Measurements from ENCODE around the gene PRKRIP1.
A peak's percentile ranks its signal among the peaks of the same experiment; 100 is the strongest.

Gene PRKRIP1

GRCh38 chr7:102431617-102432298 lies 35.6 kb downstream of the PRKRIP1 start:
- no peaks in the 10 kb centered on the region for H3K9me3 ChIP-seq (ENCODE audit: insufficient read depth, low read depth, low read length)
- WGBS = 40% methylated on average over 17 of the region's 17 CpGs
- no peak overlapping the region for H3K4me3 ChIP-seq (ENCODE audit: low read length)
- 0 out of 2 replicates have a peak, but pooled peaks cover 11% of the 10 kb centered on the region for H3K4me1 ChIP-seq (ENCODE audit: insufficient read depth, low read length)
- no peak overlapping the region for H3K27ac ChIP-seq (ENCODE audit: low read depth, low read length)
- H3K27me3 ChIP-seq (ENCODE audit: insufficient read depth, low read length) = no peaks in the 10 kb centered on the region
- H3K9ac ChIP-seq (ENCODE audit: low read depth, low read length) = no peak overlapping the region
- peaks cover 4% of the 10 kb centered on the region; the same call in 1 of the 2 replicates for H3K36me3 ChIP-seq (ENCODE audit: insufficient read depth, low read length)

GRCh38 chr7:102432442-102433218 lies 36.5 kb downstream of the PRKRIP1 start:
- Histone ChIP-seq H3K4me1 (ENCODE audit: insufficient read depth, low read length) (0 out of 2 replicates have a peak, but pooled peaks cover 11% of the 10 kb centered on the region), H3K36me3 (ENCODE audit: insufficient read depth, low read length) (0 out of 2 replicates have a peak, but pooled peaks cover 2% of the 10 kb centered on the region), H3K9me3 (ENCODE audit: insufficient read depth, low read depth, low read length) (no peaks in the 10 kb centered on the region), H3K4me3 (ENCODE audit: low read length) (peak overlapping the region; percentile 92), H3K27ac (ENCODE audit: low read depth, low read length) (no peak overlapping the region), H3K9ac (ENCODE audit: low read depth, low read length) (peak overlapping the region; percentile 75), H3K27me3 (ENCODE audit: insufficient read depth, low read length) (no peaks in the 10 kb centered on the region)
- WGBS = 33% methylated on average over 27 of the region's 27 CpGs

GRCh38 chr7:102433219-102434038 lies 37.3 kb downstream of the PRKRIP1 start, which contains the start of gene ORAI2:
ORAI2 (plus strand) TSS chr7:102433575; CDS start chr7:102438957, 5,382 bp downstream.
- WGBS = under 1% methylated on average over 90 of the region's 90 CpGs
- Histone ChIP-seq H3K4me1 (ENCODE audit: insufficient read depth, low read length) (0 out of 2 replicates have a peak, but pooled peaks cover 11% of the 10 kb centered on the region), H3K36me3 (ENCODE audit: insufficient read depth, low read length) (0 out of 2 replicates have a peak, but pooled peaks cover 2% of the 10 kb centered on the region), H3K27me3 (ENCODE audit: insufficient read depth, low read length) (no peaks in the 10 kb centered on the region), H3K4me3 (ENCODE audit: low read length) (peak within 1 kb of the TSS; percentile 92), H3K9me3 (ENCODE audit: insufficient read depth, low read depth, low read length) (no peaks in the 10 kb centered on the region), H3K27ac (ENCODE audit: low read depth, low read length) (no peak within 1 kb of the TSS), H3K9ac (ENCODE audit: low read depth, low read length) (peak within 1 kb of the TSS; percentile 75)

- Histone ChIP-seq H3K4me1 (ENCODE audit: insufficient read depth, low read length) (0 out of 2 replicates have a peak, but pooled peaks cover 11% of the 10 kb centered on the region), H3K36me3 (ENCODE audit: insufficient read depth, low read length) (0 out of 2 replicates have a peak, but pooled peaks cover 2% of the 10 kb centered on the region)
- 52% methylated on average over 9 of the region's 9 CpGs for WGBS
These were observed 37.9 kb downstream of the PRKRIP1 start for GRCh38 chr7:102434039-102434486.

GRCh38 chr7:102436118-102436517 lies 40.0 kb downstream of the PRKRIP1 start:
- Histone ChIP-seq H3K27ac (ENCODE audit: low read depth, low read length) (no peak overlapping the region), H3K4me3 (ENCODE audit: low read length) (no peak overlapping the region), H3K27me3 (ENCODE audit: insufficient read depth, low read length) (no peaks in the 10 kb centered on the region), H3K9me3 (ENCODE audit: insufficient read depth, low read depth, low read length) (no peaks in the 10 kb centered on the region), H3K4me1 (ENCODE audit: insufficient read depth, low read length) (peaks cover 8% of the 10 kb centered on the region; the same call in 1 of the 2 replicates), H3K36me3 (ENCODE audit: insufficient read depth, low read length) (0 out of 2 replicates have a peak, but pooled peaks cover 2% of the 10 kb centered on the region), H3K9ac (ENCODE audit: low read depth, low read length) (no peak overlapping the region)
- 94% methylated on average over 10 of the region's 10 CpGs for WGBS

More at GRCh38 chr7:102434039-102434486, 37.9 kb downstream of the PRKRIP1 start:
- no peak overlapping the region for H3K27ac ChIP-seq (ENCODE audit: low read depth, low read length)
- H3K4me3 ChIP-seq (ENCODE audit: low read length) = peak overlapping the region; percentile 92
- no peaks in the 10 kb centered on the region for H3K9me3 ChIP-seq (ENCODE audit: insufficient read depth, low read depth, low read length)
- peak overlapping the region; percentile 73 for H3K9ac ChIP-seq (ENCODE audit: low read depth, low read length)
- no peaks in the 10 kb centered on the region for H3K27me3 ChIP-seq (ENCODE audit: insufficient read depth, low read length)

GRCh38 chr7:102439963-102440795 lies 44.0 kb downstream of the PRKRIP1 start:
- no peaks in the 10 kb centered on the region for H3K9me3 ChIP-seq (ENCODE audit: insufficient read depth, low read depth, low read length)
- H3K4me1 ChIP-seq (ENCODE audit: insufficient read depth, low read length) = peaks cover 5% of the 10 kb centered on the region
- H3K27me3 ChIP-seq (ENCODE audit: insufficient read depth, low read length) = no peaks in the 10 kb centered on the region
- WGBS = 71% methylated on average over 16 of the region's 17 CpGs
- H3K27ac ChIP-seq (ENCODE audit: low read depth, low read length) = peak overlapping the region; percentile 68
- H3K36me3 ChIP-seq (ENCODE audit: insufficient read depth, low read length) = peaks cover 7% of the 10 kb centered on the region; the same call in 1 of the 2 replicates
- no peak overlapping the region for H3K4me3 ChIP-seq (ENCODE audit: low read length)
- 0 out of 2 replicates have a peak overlapping the region, but pooled peaks have one; percentile 2 for H3K9ac ChIP-seq (ENCODE audit: low read depth, low read length)

- H3K9ac ChIP-seq (ENCODE audit: low read depth, low read length) = no peak overlapping the region
- H3K27ac ChIP-seq (ENCODE audit: low read depth, low read length) = no peak overlapping the region
- WGBS = 94% methylated on average over 17 of the region's 17 CpGs
- no peaks in the 10 kb centered on the region for H3K27me3 ChIP-seq (ENCODE audit: insufficient read depth, low read length)
- H3K36me3 ChIP-seq (ENCODE audit: insufficient read depth, low read length) = peaks cover 18% of the 10 kb centered on the region
- peaks cover 5% of the 10 kb centered on the region for H3K4me1 ChIP-seq (ENCODE audit: insufficient read depth, low read length)
- no peaks in the 10 kb centered on the region for H3K9me3 ChIP-seq (ENCODE audit: insufficient read depth, low read depth, low read length)
- H3K4me3 ChIP-seq (ENCODE audit: low read length) = no peak overlapping the region
These were observed 49.0 kb downstream of the PRKRIP1 start for GRCh38 chr7:102444961-102445673.

- H3K36me3 ChIP-seq (ENCODE audit: insufficient read depth, low read length) = peaks cover 18% of the 10 kb centered on the region
- no peak overlapping the region for H3K4me3 ChIP-seq (ENCODE audit: low read length)
- no peaks in the 10 kb centered on the region for H3K27me3 ChIP-seq (ENCODE audit: insufficient read depth, low read length)
- H3K27ac ChIP-seq (ENCODE audit: low read depth, low read length) = no peak overlapping the region
- H3K9me3 ChIP-seq (ENCODE audit: insufficient read depth, low read depth, low read length) = no peaks in the 10 kb centered on the region
- 94% methylated on average over 2 of the region's 2 CpGs for WGBS
- H3K9ac ChIP-seq (ENCODE audit: low read depth, low read length) = no peak overlapping the region
- H3K4me1 ChIP-seq (ENCODE audit: insufficient read depth, low read length) = peaks cover 5% of the 10 kb centered on the region
These were observed 49.5 kb downstream of the PRKRIP1 start for GRCh38 chr7:102445674-102446071.

GRCh38 chr7:102446387-102447156 lies 50.4 kb downstream of the PRKRIP1 start:
- H3K4me3 ChIP-seq (ENCODE audit: low read length) = no peak overlapping the region
- H3K27me3 ChIP-seq (ENCODE audit: insufficient read depth, low read length) = no peaks in the 10 kb centered on the region
- no peak overlapping the region for H3K27ac ChIP-seq (ENCODE audit: low read depth, low read length)
- H3K36me3 ChIP-seq (ENCODE audit: insufficient read depth, low read length) = peaks cover 18% of the 10 kb centered on the region
- WGBS = 95% methylated on average over 41 of the region's 41 CpGs
- H3K9ac ChIP-seq (ENCODE audit: low read depth, low read length) = no peak overlapping the region
- no peaks in the 10 kb centered on the region for H3K9me3 ChIP-seq (ENCODE audit: insufficient read depth, low read depth, low read length)
- peaks cover 7% of the 10 kb centered on the region for H3K4me1 ChIP-seq (ENCODE audit: insufficient read depth, low read length)
